IMR-90 (cell line): ENCODE results near the gene HYOU1. TPM values are rescaled to one million over a fixed set of nuclear protein-coding genes. Genes with fewer than 3 reads are reported as not detected.

Experiments
- ATAC-seq: fragments of 200-7000 bp; cut with Tn5 transposase; 2 replicates; pipeline ENCODE4 v1.9.1; 2020; ENCODE audit warnings: low read depth, mild to moderate bottlenecking, moderate library complexity
- BruUV-seq: library from RNA; stranded (reverse); fragments of 400-500 nt; replicated peaks from 2 replicates; lab custom pipeline; 2021; lab: Mats Ljungman, UMichigan
- CTCF ChIA-PET: fragments of 300-600 bp; formaldehyde crosslinking; extraction: SDS; loops from one replicate; lab custom pipeline; 2021; ENCODE audit warnings: antibody characterized with exemption; lab: Yijun Ruan, JAX
- POLR2A ChIA-PET: fragments of 300-600 bp; sonication (Branson Sonifier 250); formaldehyde crosslinking; loops from one replicate; lab custom pipeline; 2022; ENCODE audit warnings: antibody characterized with exemption; ENCODE audit not compliant: unreplicated experiment; lab: Charles Lee
- DNase-seq: peaks from one replicate; pipeline ENCODE4 v3.0.0; 2013
- H2AFZ ChIP-seq: replicated peaks from 2 replicates; pipeline ENCODE3; 2013; ENCODE audit warnings: low read length, mild to moderate bottlenecking; ENCODE audit not compliant: poor library complexity
- H2AK5ac ChIP-seq: 2 replicates; pipeline ENCODE4 v1.6.1; 2013; ENCODE audit warnings: low read depth, low read length, inconsistent platforms
- H2AK9ac ChIP-seq: replicated peaks from 2 replicates; pipeline ENCODE3; 2013; ENCODE audit warnings: mild to moderate bottlenecking, low read depth, low read length, moderate library complexity; ENCODE audit not compliant: poor library complexity
- H2BK120ac ChIP-seq: 2 replicates; pipeline ENCODE4 v1.6.1; 2013; ENCODE audit warnings: low read depth, low read length, inconsistent platforms
- H2BK15ac ChIP-seq: 3 replicates; pipeline ENCODE4 v1.6.1; 2013; ENCODE audit warnings: low read depth, low read length, inconsistent platforms
- H2BK20ac ChIP-seq: 2 replicates; pipeline ENCODE4 v1.6.1; 2013; ENCODE audit warnings: low read depth, mild to moderate bottlenecking, inconsistent platforms, low read length, moderate library complexity
- H2BK5ac ChIP-seq: 2 replicates; pipeline ENCODE4 v1.6.1; 2013; ENCODE audit warnings: mild to moderate bottlenecking, low read depth, low read length, inconsistent platforms; ENCODE audit not compliant: poor library complexity, severe bottlenecking
- H3K14ac ChIP-seq: replicated peaks from 2 replicates; pipeline ENCODE4 v1.6.1; 2013; ENCODE audit warnings: low read depth, low read length, inconsistent platforms
- H3K18ac ChIP-seq: 2 replicates; pipeline ENCODE4 v1.6.1; 2013; ENCODE audit warnings: low read depth, low read length, control low read depth
- H3K23ac ChIP-seq: 2 replicates; pipeline ENCODE4 v1.6.1; 2013; ENCODE audit warnings: low read depth, low read length, inconsistent platforms
- H3K27ac ChIP-seq: 2 replicates; pipeline ENCODE4 v1.5.1; 2013; ENCODE audit warnings: mild to moderate bottlenecking, control low read depth, low read length; ENCODE audit not compliant: insufficient read depth
- H3K27me3 ChIP-seq: 2 replicates; pipeline ENCODE4 v1.6.1; 2013; ENCODE audit warnings: low read length; ENCODE audit not compliant: control insufficient read depth, insufficient read depth
- H3K36me3 ChIP-seq: 2 replicates; pipeline ENCODE4 v1.6.1; 2013; ENCODE audit warnings: low read length, mixed read lengths; ENCODE audit not compliant: control insufficient read depth, insufficient read depth
- H3K4ac ChIP-seq: 2 replicates; pipeline ENCODE4 v1.6.1; 2013; ENCODE audit warnings: low read depth, low read length, inconsistent platforms
- H3K4me1 ChIP-seq: 2 replicates; pipeline ENCODE4 v1.6.1; 2013; ENCODE audit warnings: low read length, mixed read lengths; ENCODE audit not compliant: control insufficient read depth, insufficient read depth
- H3K4me2 ChIP-seq: 2 replicates; pipeline ENCODE4 v1.6.1; 2013; ENCODE audit warnings: low read depth, mild to moderate bottlenecking, control low read depth, low read length, moderate library complexity
- H3K4me3 ChIP-seq: 2 replicates; pipeline ENCODE4 v1.5.1; 2013; ENCODE audit warnings: low read depth, mild to moderate bottlenecking, control low read depth, low read length, moderate library complexity; ENCODE audit not compliant: insufficient read depth
- H3K56ac ChIP-seq: 2 replicates; pipeline ENCODE4 v1.6.1; 2013; ENCODE audit warnings: low read length, inconsistent platforms; ENCODE audit not compliant: insufficient read depth; ENCODE audit errors: extremely low read depth
- H3K79me1 ChIP-seq, 2 experiments: 2 replicates each; pipeline ENCODE4 v1.6.1; 2013; ENCODE audit warnings: low read length in 2 of 2, inconsistent platforms in 1 of 2, low read depth in 1 of 2
- H3K9ac ChIP-seq: 2 replicates; pipeline ENCODE4 v1.6.1; 2013; ENCODE audit warnings: low read depth, low read length, control low read depth
- H3K9me1 ChIP-seq: 2 replicates; pipeline ENCODE4 v1.6.1; 2013; ENCODE audit warnings: low read length, inconsistent platforms; ENCODE audit not compliant: insufficient read depth
- H3K9me3 ChIP-seq: 2 replicates; pipeline ENCODE4 v1.6.1; 2013; ENCODE audit warnings: low read length; ENCODE audit not compliant: control insufficient read depth, insufficient read depth
- H4K20me1 ChIP-seq: 2 replicates; pipeline ENCODE4 v1.6.1; 2013; ENCODE audit warnings: low read length, inconsistent platforms; ENCODE audit not compliant: insufficient read depth
- H4K5ac ChIP-seq: 2 replicates; pipeline ENCODE4 v1.6.1; 2013; ENCODE audit warnings: mild to moderate bottlenecking, low read depth, low read length, control low read depth
- H4K8ac ChIP-seq, 2 experiments: 2 replicates each; pipeline ENCODE4 v1.6.1; 2013; ENCODE audit warnings: low read depth in 2 of 2, low read length in 2 of 2, control low read depth in 1 of 2, inconsistent platforms in 1 of 2
- H4K91ac ChIP-seq: 2 replicates; pipeline ENCODE4 v1.6.1; 2013; ENCODE audit warnings: low read depth, low read length, inconsistent platforms; ENCODE audit not compliant: insufficient read depth
- CEBPB ChIP-seq: IDR thresholded peaks from 2 replicates; pipeline ENCODE4 v1.6.1; 2012; ENCODE audit warnings: low read depth, low read length, improper control_type of control experiment
- CHD1 ChIP-seq: IDR thresholded peaks from 2 replicates; pipeline ENCODE4 v1.6.1; 2012; ENCODE audit warnings: low read depth, low read length, improper control_type of control experiment
- FOS ChIP-seq: fragments of 150-350 bp; IDR thresholded peaks from 2 replicates; pipeline ENCODE4 v1.6.1; 2016; ENCODE audit warnings: low read depth, low read length
- MAFK ChIP-seq: IDR thresholded peaks from 2 replicates; pipeline ENCODE4 v1.6.1; 2012; ENCODE audit warnings: low read depth, low read length, improper control_type of control experiment
- MAZ ChIP-seq: IDR thresholded peaks from 2 replicates; pipeline ENCODE4 v1.6.1; 2012; ENCODE audit warnings: low read depth, mild to moderate bottlenecking, low read length, improper control_type of control experiment, moderate library complexity, borderline replicate concordance
- NFE2L2 ChIP-seq: fragments of 150-350 bp; IDR thresholded peaks from 2 replicates; pipeline ENCODE4 v1.6.1; 2016; ENCODE audit warnings: low read depth, mild to moderate bottlenecking, low read length
- POLR2A ChIP-seq: IDR thresholded peaks from 2 replicates; pipeline ENCODE4 v1.6.1; 2012; ENCODE audit warnings: mild to moderate bottlenecking, low read depth, low read length
- RAD21 ChIP-seq: IDR thresholded peaks from 2 replicates; pipeline ENCODE4 v1.6.1; 2012; ENCODE audit warnings: low read length, improper control_type of control experiment
- RFX5 ChIP-seq: IDR thresholded peaks from 2 replicates; pipeline ENCODE4 v1.8.0; 2012; ENCODE audit warnings: low read depth, mild to moderate bottlenecking, low read length, moderate library complexity
- WGBS, 2 experiments: methylation state at CpG; one replicate each; pipeline versions ENCODE4 v1.1.5 to v1.1.7; 2013; ENCODE audit warnings: missing lambda C conversion rate in 2 of 2; ENCODE audit not compliant: insufficient read length in 1 of 2; ENCODE audit errors: extremely low coverage in 2 of 2; 5-methylcytosine and 5-hydroxymethylcytosine counted together
- dilution Hi-C: fragments of 300-500 bp; cut with HindIII; formaldehyde crosslinking; loops from one replicate; pipeline ENCODE4 v1.14.3; 2018; ENCODE audit warnings: low sequenced_read_pairs; ENCODE audit not compliant: unreplicated experiment
- in situ Hi-C: fragments of 300-500 bp; cut with MboI; formaldehyde crosslinking; loops from 3 replicates; pipeline ENCODE4 v1.14.3; 2019; ENCODE audit warnings: low sequenced_read_pairs, inconsistent platforms, mixed read lengths
- intact Hi-C: fragments of 100-400 bp; cut with micrococcal nuclease; formaldehyde crosslinking; loops from 2 replicates; pipeline ENCODE4 v1.10.0; 2022
- polyA plus RNA-seq, 3 experiments: library from polyadenylated mRNA; depleted of rRNA; stranded (reverse); fragments of >200 nt; gene quantifications; 2 replicates each; pipeline ENCODE4 v1.2.3, GENCODE V29; 2012; ENCODE audit warnings: low replicate concordance in 1 of 3
- total RNA-seq: library from RNA; depleted of rRNA; stranded (reverse); fragments of >200 nt; gene quantifications from 2 replicates; pipeline ENCODE4 v1.2.3, GENCODE V29; 2012
- TF ChIP-seq, protein P1 (sequence below): fragments of 150-350 bp; IDR thresholded peaks from 2 replicates; pipeline ENCODE4 v1.6.1; 2016; ENCODE audit warnings: low read depth, mild to moderate bottlenecking, low read length, moderate library complexity, borderline replicate concordance

The HYOU1 gene
- total and polyA plus RNA-seq, 2 of the 4 experiments (the other 2 are of a cell fraction): 117 to 181 TPM

DNA sequence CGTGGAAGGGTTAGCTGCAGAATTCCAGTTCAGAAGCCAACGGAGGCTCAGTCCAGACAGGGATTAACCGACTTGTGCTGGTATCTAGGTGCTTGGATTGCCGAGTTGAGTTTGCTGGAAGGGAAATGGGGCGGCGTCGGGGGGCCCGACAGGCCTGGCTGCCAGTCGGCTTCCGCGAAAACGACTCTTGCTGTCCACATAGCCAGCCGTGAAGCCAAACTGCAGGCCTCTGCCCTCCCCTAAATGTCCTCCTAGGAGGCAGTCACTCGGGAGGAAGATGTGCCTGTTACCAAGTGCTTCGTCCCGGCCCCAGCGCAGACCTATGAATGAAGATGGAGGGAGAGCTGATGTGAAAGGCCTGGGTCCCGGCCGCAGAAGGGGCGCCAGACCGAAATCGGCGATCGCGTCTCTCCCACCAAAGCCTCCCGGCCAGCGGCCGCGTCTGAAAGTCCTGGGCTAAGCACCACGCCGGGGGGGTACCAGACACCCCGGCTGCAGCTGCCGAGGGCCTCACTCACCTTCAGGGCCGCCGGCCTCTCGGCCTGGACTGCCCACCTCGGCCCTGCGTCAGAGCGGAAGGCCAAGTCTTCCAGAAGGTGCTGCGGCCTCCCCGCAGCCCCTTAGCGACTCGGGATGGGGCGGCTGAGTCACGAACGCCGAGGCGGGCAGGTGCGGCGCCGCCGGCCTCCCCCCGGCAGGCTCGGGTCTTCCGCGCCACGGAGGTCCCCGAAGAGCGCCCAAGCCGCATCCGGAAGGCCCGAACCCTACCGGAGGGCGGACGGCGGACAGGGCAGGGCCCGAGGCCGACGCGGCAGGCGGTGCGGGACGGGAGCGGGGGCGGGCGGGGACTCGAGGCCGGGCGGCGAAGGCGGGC lies 37.2 kb upstream of the HYOU1 start:
- H4K20me1 ChIP-seq: peaks cover 25% of the 10 kb centered on the region
- peak overlapping the region; percentile 56 for H2BK5ac ChIP-seq
- peak overlapping the region; percentile 72 for H3K14ac ChIP-seq
- peak overlapping the region; percentile 89 for H3K9ac ChIP-seq
- TSS peak; percentile 56 for BruUV-seq
- peak overlapping the region; percentile 44 for H3K27ac ChIP-seq
- H3K9me3 ChIP-seq: no peaks in the 10 kb centered on the region
- peak overlapping the region; percentile 80 for H2AFZ ChIP-seq
- H3K56ac ChIP-seq: peak overlapping the region; percentile 54; the same call in 1 of the 2 replicates
- no peak overlapping the region for H2BK20ac ChIP-seq
- peaks cover 30% of the 10 kb centered on the region for H3K36me3 ChIP-seq
- no peaks in the 10 kb centered on the region for H3K27me3 ChIP-seq
- peak overlapping the region; percentile 88 for H3K23ac ChIP-seq
- H2AK9ac ChIP-seq: peak overlapping the region; percentile 93
- no peak; the same call in 1 of the 2 replicates for TF ChIP-seq MAZ
- TF ChIP-seq NFE2L2: no peak
- TF ChIP-seq, protein P1, sequence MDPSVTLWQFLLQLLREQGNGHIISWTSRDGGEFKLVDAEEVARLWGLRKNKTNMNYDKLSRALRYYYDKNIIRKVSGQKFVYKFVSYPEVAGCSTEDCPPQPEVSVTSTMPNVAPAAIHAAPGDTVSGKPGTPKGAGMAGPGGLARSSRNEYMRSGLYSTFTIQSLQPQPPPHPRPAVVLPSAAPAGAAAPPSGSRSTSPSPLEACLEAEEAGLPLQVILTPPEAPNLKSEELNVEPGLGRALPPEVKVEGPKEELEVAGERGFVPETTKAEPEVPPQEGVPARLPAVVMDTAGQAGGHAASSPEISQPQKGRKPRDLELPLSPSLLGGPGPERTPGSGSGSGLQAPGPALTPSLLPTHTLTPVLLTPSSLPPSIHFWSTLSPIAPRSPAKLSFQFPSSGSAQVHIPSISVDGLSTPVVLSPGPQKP: no peak
- TF ChIP-seq RAD21: no peak
- no peak for TF ChIP-seq MAFK
- no peak for TF ChIP-seq CEBPB
- TF ChIP-seq CHD1: no peak
- no peak for TF ChIP-seq RFX5
- no peak for TF ChIP-seq FOS
- no peak for TF ChIP-seq POLR2A
- H3K4me3 ChIP-seq: peak overlapping the region; percentile 57
- ATAC-seq: peak; percentile 4
- peaks cover 10% of the 10 kb centered on the region; the same call in 1 of the 2 replicates for H3K9me1 ChIP-seq
- WGBS, 2 experiments: 0% methylated on average over 22 of the region's 81 CpGs; no CpG with 5 or more reads in 1 of the 2 experiments
- POLR2A ChIA-PET: interaction anchor here (0.6 to 1.1 kb wide), 5 partner anchors 9 to 1224 kb away, joined by 3 to 10 read pairs (median 4); partner anchors contain the start of gene HMBS
- no peak overlapping the region for H2BK15ac ChIP-seq
- H3K4ac ChIP-seq: peak overlapping the region; percentile 66
- H3K18ac ChIP-seq: no peak overlapping the region
- no peak overlapping the region for H2BK120ac ChIP-seq
- no peak overlapping the region; the same call in 1 of the 2 replicates for H4K91ac ChIP-seq
- peak overlapping the region; percentile 54 for H2AK5ac ChIP-seq
- DNase-seq: peak; percentile 38
- peaks cover 14% of the 10 kb centered on the region for H3K4me1 ChIP-seq
- peaks cover 3 to 45% of the 10 kb centered on the region in 2 experiments; a peak in 3 of 4 replicates for H3K79me1 ChIP-seq
- intact Hi-C loops: loop anchor here (1.0 to 2.0 kb wide), 3 partner anchors 9 to 229 kb away; no protein-coding TSS in a partner anchor
- H4K8ac ChIP-seq: peak overlapping the region in 1 of 2 experiments; percentile 7; a peak in 1 of 4 replicates
- CTCF ChIA-PET: interaction anchor here (1.0 kb wide), 1 partner anchor 242 kb away, joined by 3 read pairs; no protein-coding TSS in a partner anchor
- dilution Hi-C loops: no loop called here
- H3K4me2 ChIP-seq: peak overlapping the region; percentile 94
- H4K5ac ChIP-seq: 0 out of 2 replicates have a peak overlapping the region, but pooled peaks have one; percentile 17
- in situ Hi-C loops: no loop called here
